ENCODE data around the gene ARHGAP10. TPM values are rescaled to one million over a fixed set of nuclear protein-coding genes. Genes with fewer than 3 reads are reported as not detected.

ARHGAP10 gene
- total RNA-seq, 2 donors from 2014 or later: 23.9 to 28.7 TPM

- no peak overlapping the region for H3K4me3 ChIP-seq
- H3K4me1 ChIP-seq: peaks cover 6% of the 10 kb centered on the region
- H3K9me3 ChIP-seq: no peaks in the 10 kb centered on the region
- DNase-seq (no peak), ATAC-seq (no peak)
- intact Hi-C loops (cut with DNase I): no loop called here
- TF ChIP-seq CTCF (IDR thresholded peaks at IDR 0.05) (no peak), POLR2A (IDR thresholded peaks at IDR 0.05) (no peak)
- 85 to 89% methylated on average over 13 of the region's 13 CpGs for WGBS, 2 donors
- H3K27ac ChIP-seq: no peak overlapping the region
- no peaks in the 10 kb centered on the region for H3K36me3 ChIP-seq (replicated peaks in 1 of 2; ENCODE audit: insufficient read depth in 1 of 2, low read depth in 2 of 2)
- no peaks in the 10 kb centered on the region for H3K27me3 ChIP-seq
Observed at GRCh38 chr4:148068065-148068911, 336.4 kb downstream of the ARHGAP10 start.

GRCh38 chr4:148069086-148069894 lies 337.4 kb downstream of the ARHGAP10 start:
- TF ChIP-seq CTCF (IDR thresholded peaks at IDR 0.05) (no peak), POLR2A (IDR thresholded peaks at IDR 0.05) (no peak)
- WGBS, 2 donors: 89 to 93% methylated on average over 10 to 11 of the region's 11 CpGs
- Histone ChIP-seq H3K27ac (no peak overlapping the region), H3K27me3 (no peaks in the 10 kb centered on the region), H3K4me1 (peaks cover 6% of the 10 kb centered on the region), H3K4me3 (no peak overlapping the region), H3K36me3 (replicated peaks in 1 of 2; ENCODE audit: insufficient read depth in 1 of 2, low read depth in 2 of 2) (no peaks in the 10 kb centered on the region), H3K9me3 (no peaks in the 10 kb centered on the region)
- ATAC-seq (no peak), DNase-seq (no peak)
- intact Hi-C loops (cut with DNase I): no loop called here

- DNase-seq: no peak
- Histone ChIP-seq H3K9me3 (no peaks in the 10 kb centered on the region), H3K4me1 (peaks cover 6% of the 10 kb centered on the region), H3K27me3 (no peaks in the 10 kb centered on the region), H3K36me3 (replicated peaks in 1 of 2; ENCODE audit: insufficient read depth in 1 of 2, low read depth in 2 of 2) (no peaks in the 10 kb centered on the region), H3K4me3 (no peak overlapping the region), H3K27ac (no peak overlapping the region)
- no peak for ATAC-seq
- intact Hi-C loops (cut with DNase I): no loop called here
- 37 to 51% methylated on average over 3 of the region's 3 CpGs for WGBS, 2 donors
- TF ChIP-seq CTCF (IDR thresholded peaks at IDR 0.05): no peak
- TF ChIP-seq POLR2A (IDR thresholded peaks at IDR 0.05): no peak
Observed at GRCh38 chr4:148069895-148070178, 337.9 kb downstream of the ARHGAP10 start.

GRCh38 chr4:148071009-148071408 lies 339.1 kb downstream of the ARHGAP10 start:
- DNase-seq (no peak), ATAC-seq (no peak)
- Histone ChIP-seq H3K27me3 (no peaks in the 10 kb centered on the region), H3K4me1 (peaks cover 6% of the 10 kb centered on the region), H3K4me3 (no peak overlapping the region), H3K27ac (no peak overlapping the region), H3K9me3 (no peaks in the 10 kb centered on the region), H3K36me3 (replicated peaks in 1 of 2; ENCODE audit: insufficient read depth in 1 of 2, low read depth in 2 of 2) (no peaks in the 10 kb centered on the region)
- TF ChIP-seq POLR2A (IDR thresholded peaks at IDR 0.05) (no peak), CTCF (IDR thresholded peaks at IDR 0.05) (no peak)
- intact Hi-C loops (cut with DNase I): no loop called here
- WGBS, 2 donors: 84 to 86% methylated on average over 2 to 4 of the region's 4 CpGs
